Fibroblast of lung (primary cell): ENCODE data around the gene ENTR1. TPM values are rescaled to one million over a fixed set of nuclear protein-coding genes. Genes with fewer than 3 reads are reported as not detected.

Source experiments
- DNase-seq, 2 donors: peaks; one replicate each; pipeline versions ENCODE4 v3.0.0 to v3.0.0-alpha.2; 2010; ENCODE audit warnings: low read depth in 2 of 2
- H2AFZ ChIP-seq: 2 replicates; pipeline ENCODE4 v1.5.1; 2012; ENCODE audit warnings: low read length, control low read depth, inconsistent platforms
- H3K27ac ChIP-seq: 2 replicates; pipeline ENCODE4 v1.5.1; 2011; ENCODE audit warnings: low read length, control low read depth; ENCODE audit not compliant: insufficient read depth
- H3K27me3 ChIP-seq: 2 replicates; pipeline ENCODE4 v1.5.1; 2011; ENCODE audit warnings: mild to moderate bottlenecking, low read length; ENCODE audit not compliant: control insufficient read depth, insufficient read depth
- H3K36me3 ChIP-seq: 2 replicates; pipeline ENCODE4 v1.5.1; 2011; ENCODE audit warnings: low read length; ENCODE audit not compliant: control insufficient read depth, insufficient read depth
- H3K4me1 ChIP-seq: 2 replicates; pipeline ENCODE4 v1.5.1; 2011; ENCODE audit warnings: low read length; ENCODE audit not compliant: control insufficient read depth, insufficient read depth; ENCODE audit errors: extremely low read depth
- H3K4me2 ChIP-seq: 2 replicates; pipeline ENCODE4 v1.5.1; 2011; ENCODE audit warnings: low read length, control low read depth; ENCODE audit not compliant: insufficient read depth; ENCODE audit errors: extremely low read depth
- H3K4me3 ChIP-seq, 4 experiments: fragments of 200-600 bp in 1 of 4; sonication (generic) in 1 of 4; replicated peaks in 1 of 4; 2 replicates each; pipeline ENCODE4 v1.5.1; 2011 to 2016; ENCODE audit warnings: low read length in 4 of 4, low read depth in 3 of 4, mild to moderate bottlenecking in 3 of 4, control low read depth in 2 of 4, inconsistent platforms in 1 of 4, mixed read lengths in 1 of 4; ENCODE audit not compliant: insufficient read depth in 1 of 4; ENCODE audit errors: control extremely low read depth in 1 of 4
- H3K79me2 ChIP-seq: 2 replicates; pipeline ENCODE4 v1.5.1; 2012; ENCODE audit warnings: mild to moderate bottlenecking, low read length, inconsistent platforms; ENCODE audit not compliant: control insufficient read depth, insufficient read depth
- H3K9ac ChIP-seq: 2 replicates; pipeline ENCODE4 v1.5.1; 2011; ENCODE audit warnings: mild to moderate bottlenecking, low read length, control low read depth; ENCODE audit not compliant: insufficient read depth
- H3K9me3 ChIP-seq: 2 replicates; pipeline ENCODE4 v1.5.1; 2012; ENCODE audit warnings: low read depth, low read length; ENCODE audit not compliant: control insufficient read depth, insufficient read depth
- H4K20me1 ChIP-seq: 2 replicates; pipeline ENCODE4 v1.5.1; 2011; ENCODE audit warnings: low read length; ENCODE audit not compliant: control insufficient read depth, insufficient read depth; ENCODE audit errors: extremely low read depth
- CTCF ChIP-seq, 2 donors: IDR thresholded peaks in 1 of 2; conservative IDR thresholded peaks in 1 of 2; 1 replicate in 1 of 2; 2 replicates in 1 of 2; pipeline ENCODE4 v1.5.1; 2011 to 2012; ENCODE audit warnings: low read length in 2 of 2, control low read depth in 1 of 2, inconsistent platforms in 1 of 2, low read depth in 1 of 2, mild to moderate bottlenecking in 1 of 2
- EZH2 ChIP-seq: IDR thresholded peaks from 2 replicates; pipeline ENCODE4 v1.5.1; 2012; ENCODE audit warnings: low read length, control low read depth, mild to moderate bottlenecking; ENCODE audit errors: missing control alignments
- polyA plus RNA-seq, 2 donors: library from polyadenylated mRNA; depleted of rRNA in 1 of 2; stranded (reverse) in 1 of 2; unstranded in 1 of 2; fragments of >200 nt; gene quantifications; 2 replicates each; pipeline ENCODE4 v1.2.1, GENCODE V29; 2011 to 2012; ENCODE audit warnings: missing spikeins in 1 of 2
- total RNA-seq: library from RNA; depleted of rRNA; stranded (reverse); fragments of >200 nt; gene quantifications from 2 replicates; pipeline ENCODE4 v1.2.1, GENCODE V29; 2014

Gene ENTR1
- total and polyA plus RNA-seq, 2 donors (not counting 1 experiment from before 2014, with no cell fraction given) = 24.5 to 31.9 TPM

GRCh38 chr9:136405481-136405880 is 4.9 kb downstream of the ENTR1 start:
- no peak for DNase-seq
- Histone ChIP-seq H4K20me1 (no peaks in the 10 kb centered on the region), H3K27ac (no peak overlapping the region), H3K4me2 (no peak overlapping the region), H3K9me3 (no peaks in the 10 kb centered on the region), H3K4me1 (peaks cover 2% of the 10 kb centered on the region), H3K36me3 (peaks cover 24% of the 10 kb centered on the region), H3K79me2 (peaks cover 13% of the 10 kb centered on the region), H3K9ac (no peak overlapping the region), H3K4me3 (no peak overlapping the region), H3K27me3 (no peaks in the 10 kb centered on the region), H2AFZ (no peak overlapping the region)
- TF ChIP-seq CTCF (conservative IDR thresholded peaks at IDR 0.05 in 1 of 2, IDR thresholded peaks at IDR 0.05 in 1 of 2; ENCODE audit: low read depth in 1 of 2, low read length in 2 of 2) = no peak
- no peak for TF ChIP-seq EZH2

GRCh38 chr9:136404801-136405136 is 5.6 kb downstream of the ENTR1 start:
- Histone ChIP-seq H3K4me1 (peaks cover 3% of the 10 kb centered on the region), H3K79me2 (peaks cover 11% of the 10 kb centered on the region), H3K9me3 (no peaks in the 10 kb centered on the region), H4K20me1 (no peaks in the 10 kb centered on the region), H2AFZ (no peak overlapping the region), H3K4me2 (no peak overlapping the region), H3K9ac (no peak overlapping the region), H3K4me3 (no peak overlapping the region), H3K27me3 (no peaks in the 10 kb centered on the region), H3K27ac (no peak overlapping the region), H3K36me3 (peaks cover 24% of the 10 kb centered on the region)
- DNase-seq = no peak
- TF ChIP-seq CTCF (conservative IDR thresholded peaks at IDR 0.05 in 1 of 2, IDR thresholded peaks at IDR 0.05 in 1 of 2; ENCODE audit: low read depth in 1 of 2, low read length in 2 of 2) (no peak), EZH2 (no peak)

GRCh38 chr9:136403915-136404800 is 6.3 kb downstream of the ENTR1 start:
- peaks cover 24% of the 10 kb centered on the region for H3K36me3 ChIP-seq
- TF ChIP-seq CTCF (conservative IDR thresholded peaks at IDR 0.05 in 1 of 2, IDR thresholded peaks at IDR 0.05 in 1 of 2; ENCODE audit: low read depth in 1 of 2, low read length in 2 of 2) (no peak), EZH2 (no peak)
- no peak overlapping the region for H2AFZ ChIP-seq
- no peak overlapping the region for H3K4me3 ChIP-seq
- no peak overlapping the region for H3K4me2 ChIP-seq
- no peak overlapping the region for H3K27ac ChIP-seq
- peaks cover 12% of the 10 kb centered on the region for H3K79me2 ChIP-seq
- no peak for DNase-seq
- no peak overlapping the region for H3K9ac ChIP-seq
- no peaks in the 10 kb centered on the region for H3K9me3 ChIP-seq
- H3K27me3 ChIP-seq = no peaks in the 10 kb centered on the region
- no peaks in the 10 kb centered on the region for H4K20me1 ChIP-seq
- H3K4me1 ChIP-seq = peaks cover 3% of the 10 kb centered on the region
